Panc1 (cell line): ENCODE data around the gene ALG9. TPM values are rescaled to one million over a fixed set of nuclear protein-coding genes. Genes with fewer than 3 reads are reported as not detected.

Experiments used
- ATAC-seq: fragments of 200-7000 bp; cut with Tn5 transposase; 2 replicates; pipeline ENCODE4 v1.9.1; 2020; ENCODE audit warnings: mild to moderate bottlenecking, moderate library complexity
- BruUV-seq: library from RNA; stranded (reverse); fragments of 400-500 nt; replicated peaks from 2 replicates; lab custom pipeline; 2021; lab: Mats Ljungman, UMichigan
- CTCF ChIA-PET: fragments of 300-600 bp; sonication (Branson Sonifier 250); formaldehyde crosslinking; loops from one replicate; lab custom pipeline; 2022; ENCODE audit warnings: antibody characterized with exemption; lab: Charles Lee
- POLR2A ChIA-PET: fragments of 300-600 bp; sonication (Branson Sonifier 250); formaldehyde crosslinking; loops from one replicate; lab custom pipeline; 2022; ENCODE audit warnings: antibody characterized with exemption; lab: Charles Lee
- DNase-seq: peaks from one replicate; pipeline ENCODE4 v3.0.0-alpha.2; 2010; ENCODE audit warnings: low read depth, low spot score
- H3K27ac ChIP-seq: 2 replicates; pipeline ENCODE4 v1.5.1; 2011; ENCODE audit warnings: mild to moderate bottlenecking, low read length, inconsistent platforms
- H3K27me3 ChIP-seq: fragments of 200-500 bp; sonication (Bioruptor generic); 2 replicates; pipeline ENCODE4 v1.6.0; 2014; ENCODE audit warnings: low read length, inconsistent platforms; ENCODE audit not compliant: control insufficient read depth, insufficient read depth
- H3K36me3 ChIP-seq: fragments of 200-500 bp; sonication (Bioruptor generic); 2 replicates; pipeline ENCODE4 v1.5.1; 2014; ENCODE audit warnings: inconsistent platforms, mild to moderate bottlenecking, low read length, moderate library complexity; ENCODE audit not compliant: control insufficient read depth, insufficient read depth
- H3K4me1 ChIP-seq: 2 replicates; pipeline ENCODE4 v1.5.1; 2011; ENCODE audit warnings: inconsistent platforms, mild to moderate bottlenecking, low read length, moderate library complexity; ENCODE audit not compliant: control insufficient read depth, insufficient read depth
- H3K4me3 ChIP-seq, 2 experiments: 2 replicates each; pipeline ENCODE4 v1.5.1; 2011 to 2012; ENCODE audit warnings: low read depth in 2 of 2, low read length in 2 of 2, mild to moderate bottlenecking in 2 of 2, inconsistent platforms in 1 of 2, moderate library complexity in 1 of 2
- H3K9me3 ChIP-seq: fragments of 200-500 bp; sonication (Bioruptor generic); 2 replicates; pipeline ENCODE4 v1.5.1; 2014; ENCODE audit warnings: low read depth, mild to moderate bottlenecking, inconsistent platforms, low read length, moderate library complexity; ENCODE audit not compliant: control insufficient read depth, insufficient read depth
- POLR2AphosphoS5 ChIP-seq: IDR thresholded peaks from 2 replicates; pipeline ENCODE4 v1.6.1; 2012; ENCODE audit warnings: mild to moderate bottlenecking, low read depth, low read length, moderate library complexity
- REST ChIP-seq, 2 experiments: IDR thresholded peaks; 2 replicates each; pipeline ENCODE4 v1.6.1; 2011 to 2012; ENCODE audit warnings: low read depth in 2 of 2, control low read depth in 1 of 2, low read length in 1 of 2, mild to moderate bottlenecking in 1 of 2, moderate library complexity in 1 of 2; ENCODE audit not compliant: insufficient read depth in 1 of 2
- SIN3A ChIP-seq: IDR thresholded peaks from 2 replicates; pipeline ENCODE4 v1.6.1; 2012; ENCODE audit warnings: low read depth, mild to moderate bottlenecking, low read length, moderate library complexity, borderline replicate concordance; ENCODE audit not compliant: insufficient read depth
- TCF7L2 ChIP-seq: IDR thresholded peaks from 2 replicates; pipeline ENCODE4 v1.6.1; 2011; ENCODE audit warnings: mild to moderate bottlenecking, low read depth, low read length, inconsistent platforms
- in situ Hi-C: cut with HindIII; loops from 2 replicates; pipeline ENCODE4 v1.10.0; 2016; ENCODE audit warnings: low sequenced_read_pairs, low pct_unique_long_range_greater_than_20kb
- intact Hi-C: fragments of 100-400 bp; cut with micrococcal nuclease; formaldehyde crosslinking; loops from one replicate; pipeline ENCODE4 v1.10.0; 2022; ENCODE audit not compliant: unreplicated experiment
- total RNA-seq: library from RNA; stranded (reverse); gene quantifications from one replicate; pipeline ENCODE4 v1.2.1, GENCODE V29; 2021; ENCODE audit not compliant: unreplicated experiment
- TF ChIP-seq, protein P1 (sequence below): fragments of 450-650 bp; IDR thresholded peaks from 2 replicates; pipeline ENCODE4 v1.5.1; 2017; ENCODE audit warnings: mild to moderate bottlenecking

The ALG9 gene
- total RNA-seq, 1 experiment from 2014 or later, result 27.1 TPM

DNA sequence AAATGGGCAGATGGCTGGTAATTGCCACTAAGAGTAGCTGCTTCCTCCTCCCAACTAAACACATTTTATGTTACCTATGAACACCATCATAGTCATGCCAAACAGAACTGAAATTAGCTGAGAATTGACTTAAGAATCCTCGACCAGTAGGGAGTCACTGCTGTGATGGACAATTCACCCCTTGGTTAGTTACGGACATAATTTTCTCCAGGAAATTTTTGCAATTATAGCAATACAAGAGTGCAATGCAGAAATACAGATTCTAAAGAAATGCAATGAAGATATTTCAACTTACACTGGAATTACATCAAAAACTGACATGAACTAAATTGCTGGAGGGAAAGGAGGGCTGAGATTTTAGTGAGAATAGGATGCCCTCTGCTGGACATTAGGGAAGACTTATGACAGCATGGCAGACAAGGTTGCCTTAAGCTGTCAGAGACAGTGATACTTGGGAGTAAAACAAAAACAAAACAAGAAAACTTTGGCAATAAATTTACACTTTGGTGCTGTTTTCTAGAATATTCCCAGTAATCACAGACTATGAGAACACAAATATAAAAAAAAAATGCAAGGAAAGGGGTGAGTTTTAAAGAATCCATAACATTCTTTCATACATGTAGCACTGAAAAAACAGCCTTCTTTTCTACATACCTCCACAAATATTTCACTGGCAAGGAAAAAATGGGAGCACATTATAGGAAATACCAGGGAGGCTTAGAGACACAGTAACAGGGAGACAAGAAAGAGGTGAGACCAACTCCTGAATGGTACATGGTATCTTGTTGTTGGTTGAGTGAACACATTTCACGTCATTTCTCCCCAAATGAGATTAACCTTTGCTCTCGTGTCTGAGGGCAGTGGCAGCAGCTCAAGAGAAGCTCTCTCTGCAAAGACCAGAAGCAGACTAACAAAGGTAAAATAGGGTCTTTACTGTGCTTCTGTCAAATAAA lies 94.0 kb downstream of the ALG9 start:
- H3K9me3 ChIP-seq, result no peaks in the 10 kb centered on the region
- intact Hi-C loops, result loop anchor here (1.0 to 5.0 kb wide), 4 partner anchors 65 to 212 kb away; no protein-coding TSS in a partner anchor
- peak; percentile 95 for ATAC-seq
- ChIA-PET CTCF (interaction anchor here (0.5 to 1.3 kb wide), 15 partner anchors 9 to 337 kb away, joined by 3 to 7 read pairs (median 3); partner anchors contain the start of gene PPP2R1B), POLR2A (interaction anchor here (0.5 kb wide), 1 partner anchor 172 kb away, joined by 8 read pairs; no protein-coding TSS in a partner anchor)
- TF ChIP-seq, protein P1, sequence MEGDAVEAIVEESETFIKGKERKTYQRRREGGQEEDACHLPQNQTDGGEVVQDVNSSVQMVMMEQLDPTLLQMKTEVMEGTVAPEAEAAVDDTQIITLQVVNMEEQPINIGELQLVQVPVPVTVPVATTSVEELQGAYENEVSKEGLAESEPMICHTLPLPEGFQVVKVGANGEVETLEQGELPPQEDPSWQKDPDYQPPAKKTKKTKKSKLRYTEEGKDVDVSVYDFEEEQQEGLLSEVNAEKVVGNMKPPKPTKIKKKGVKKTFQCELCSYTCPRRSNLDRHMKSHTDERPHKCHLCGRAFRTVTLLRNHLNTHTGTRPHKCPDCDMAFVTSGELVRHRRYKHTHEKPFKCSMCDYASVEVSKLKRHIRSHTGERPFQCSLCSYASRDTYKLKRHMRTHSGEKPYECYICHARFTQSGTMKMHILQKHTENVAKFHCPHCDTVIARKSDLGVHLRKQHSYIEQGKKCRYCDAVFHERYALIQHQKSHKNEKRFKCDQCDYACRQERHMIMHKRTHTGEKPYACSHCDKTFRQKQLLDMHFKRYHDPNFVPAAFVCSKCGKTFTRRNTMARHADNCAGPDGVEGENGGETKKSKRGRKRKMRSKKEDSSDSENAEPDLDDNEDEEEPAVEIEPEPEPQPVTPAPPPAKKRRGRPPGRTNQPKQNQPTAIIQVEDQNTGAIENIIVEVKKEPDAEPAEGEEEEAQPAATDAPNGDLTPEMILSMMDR, result peak; percentile 77
- TF ChIP-seq TCF7L2, result no peak
- H3K4me1 ChIP-seq, result no peaks in the 10 kb centered on the region
- no peak overlapping the region for H3K4me3 ChIP-seq
- no peak overlapping the region for H3K27ac ChIP-seq
- in situ Hi-C loops, result no loop called here
- no peaks in the 10 kb centered on the region for H3K27me3 ChIP-seq
- peak; percentile 45 for DNase-seq
- H3K36me3 ChIP-seq, result no peaks in the 10 kb centered on the region
- no TSS peak for BruUV-seq

DNA sequence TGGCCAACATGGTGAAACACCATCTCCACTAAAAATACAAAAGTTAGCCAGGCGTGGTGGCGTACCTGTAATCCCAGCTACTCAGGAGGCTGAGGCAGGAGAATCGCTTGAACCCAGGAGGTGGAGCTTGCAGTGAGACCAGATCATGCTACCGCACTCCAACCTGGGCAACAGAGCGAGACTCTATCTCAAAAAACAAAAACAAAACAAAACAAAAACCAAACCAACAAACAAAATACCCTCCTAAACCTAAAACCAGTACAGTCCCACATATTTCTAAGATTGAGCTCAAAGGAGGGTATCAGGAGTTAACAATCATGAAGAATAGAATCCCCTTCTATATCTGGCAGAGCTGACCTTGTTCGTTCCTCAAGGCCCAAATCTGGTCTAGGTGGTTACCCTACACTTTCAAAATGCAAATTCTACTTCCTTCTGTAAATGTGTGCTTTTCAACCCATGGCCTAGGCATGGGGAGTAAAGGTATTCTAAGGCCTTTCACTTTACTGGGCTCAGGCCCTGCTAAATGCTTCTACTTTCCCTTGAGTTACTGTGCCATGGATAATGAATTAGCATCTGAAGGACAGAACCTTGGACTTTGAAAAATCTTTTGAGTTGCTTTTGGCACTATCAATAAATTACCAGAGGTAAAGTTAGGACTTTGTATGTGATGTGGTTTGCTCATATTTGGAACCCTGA lies 94.8 kb downstream of the ALG9 start:
- no TSS peak for BruUV-seq
- POLR2A ChIA-PET, result no interaction called here
- in situ Hi-C loops, result no loop called here

More for the DNA sequence above, 94.8 kb downstream of the ALG9 start:
- no peak for DNase-seq
- TF ChIP-seq REST (IDR thresholded peaks at IDR 0.05; ENCODE audit: insufficient read depth in 1 of 2, low read depth in 2 of 2, low read length in 1 of 2), result no peak
- TF ChIP-seq, protein P1, result no peak
- TF ChIP-seq TCF7L2, result no peak
- TF ChIP-seq SIN3A, result no peak
- no peak for TF ChIP-seq POLR2AphosphoS5
- Histone ChIP-seq H3K36me3 (no peaks in the 10 kb centered on the region), H3K27me3 (no peaks in the 10 kb centered on the region), H3K27ac (no peak overlapping the region), H3K9me3 (no peaks in the 10 kb centered on the region), H3K4me1 (no peaks in the 10 kb centered on the region), H3K4me3 (no peak overlapping the region)
- CTCF ChIA-PET, result interaction anchor here (0.8 to 1.3 kb wide), 5 partner anchors 10 to 179 kb away, joined by 3 to 5 read pairs (median 3); no protein-coding TSS in a partner anchor
- intact Hi-C loops, result loop anchor here (1.0 to 5.0 kb wide), 4 partner anchors 66 to 211 kb away; no protein-coding TSS in a partner anchor
- ATAC-seq, result no peak
